HG02798 (cell line): ENCODE results near the gene PARP8.
"Not testable (repeated sequence)": the region's sequence is repeated elsewhere in the genome, so short reads cannot be mapped to it uniquely, and the experiment has no call there.

Experiments used
- ATAC-seq: cut with Tn5 transposase; IDR thresholded peaks from one replicate; pipeline ENCODE4 v1.9.1; 2021; ENCODE audit warnings: mild to moderate bottlenecking; ENCODE audit not compliant: unreplicated experiment, poor library complexity

The PARP8 gene

DNA sequence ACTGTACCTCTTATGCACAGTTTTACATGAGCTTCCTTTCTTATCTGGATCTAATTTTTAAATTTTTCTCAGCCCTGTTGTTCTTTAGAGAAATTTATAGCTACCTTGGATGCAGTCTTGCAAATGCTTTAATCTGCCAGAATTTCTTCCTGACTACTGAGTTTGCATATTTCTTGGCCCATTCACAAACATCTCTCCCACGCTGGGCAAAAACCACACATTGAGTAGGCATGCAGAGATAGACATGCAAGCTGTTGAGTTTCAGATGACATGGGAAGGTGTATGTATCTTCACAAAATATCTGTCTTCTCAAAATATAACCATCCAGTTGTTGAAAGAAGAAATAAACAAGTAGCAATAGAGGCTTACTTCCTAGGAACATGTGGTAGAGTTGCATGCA, 101.2 kb downstream of the PARP8 start:
- no peak for ATAC-seq

GRCh38 chr5:50768634-50769033, 102.2 kb downstream of the PARP8 start:
- ATAC-seq, result no peak

DNA sequence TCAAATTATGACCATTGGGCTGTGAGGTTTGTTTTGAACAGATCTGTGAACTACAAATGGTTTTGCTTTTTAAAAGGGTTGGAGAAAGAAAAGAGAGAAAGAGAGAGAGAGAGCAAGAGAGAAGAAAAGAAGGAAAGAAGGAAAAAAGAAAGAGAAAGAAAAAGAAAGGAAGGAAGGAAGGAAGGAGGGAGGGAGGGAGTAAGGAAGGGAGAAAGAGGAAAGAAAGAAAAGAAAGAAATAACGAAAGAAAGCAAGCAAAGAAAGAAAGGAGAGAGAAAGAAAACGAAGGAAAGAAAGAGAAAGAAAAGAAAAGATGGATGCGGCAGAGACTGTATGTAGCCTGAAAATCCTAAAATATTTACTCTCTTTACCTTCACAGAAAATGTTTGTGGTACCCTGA, 104.0 kb downstream of the PARP8 start:
- no peak for ATAC-seq

DNA sequence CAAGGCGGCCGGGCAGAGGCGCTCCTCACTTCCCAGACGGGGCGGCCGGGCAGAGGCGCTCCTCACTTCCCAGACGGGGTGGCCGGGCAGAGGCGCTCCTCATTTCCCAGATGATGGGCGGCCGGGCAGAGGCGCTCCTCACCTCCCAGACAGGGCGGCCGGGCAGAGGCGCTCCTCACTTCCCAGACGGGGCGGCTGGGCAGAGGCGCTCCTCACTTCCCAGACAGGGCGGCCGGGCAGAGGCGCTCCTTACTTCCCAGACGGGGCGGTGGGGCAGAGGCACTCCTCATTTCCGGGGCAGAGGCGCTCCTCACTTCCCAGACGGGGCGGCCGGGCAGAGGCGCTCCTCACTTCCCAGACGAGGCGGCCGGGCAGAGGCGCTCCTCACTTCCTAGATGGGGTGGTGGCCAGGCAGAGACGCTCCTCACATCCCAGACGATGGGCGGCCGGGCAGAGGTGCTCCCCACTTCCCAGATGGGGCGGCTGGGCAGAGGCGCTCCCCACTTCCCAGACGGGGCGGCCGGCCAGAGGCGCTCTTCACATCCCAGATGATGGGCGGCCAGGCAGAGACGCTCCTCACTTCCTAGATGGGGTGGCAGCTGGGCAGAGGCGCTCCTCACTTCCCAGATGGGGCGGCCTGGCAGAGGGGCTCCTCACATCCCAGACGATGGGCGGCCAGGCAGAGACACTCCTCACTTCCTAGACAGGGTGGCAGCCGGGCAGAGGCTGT, 108.2 kb downstream of the PARP8 start:
- not testable (repeated sequence) for ATAC-seq

GRCh38 chr5:50786073-50786472, 119.6 kb downstream of the PARP8 start:
- no peak for ATAC-seq

DNA sequence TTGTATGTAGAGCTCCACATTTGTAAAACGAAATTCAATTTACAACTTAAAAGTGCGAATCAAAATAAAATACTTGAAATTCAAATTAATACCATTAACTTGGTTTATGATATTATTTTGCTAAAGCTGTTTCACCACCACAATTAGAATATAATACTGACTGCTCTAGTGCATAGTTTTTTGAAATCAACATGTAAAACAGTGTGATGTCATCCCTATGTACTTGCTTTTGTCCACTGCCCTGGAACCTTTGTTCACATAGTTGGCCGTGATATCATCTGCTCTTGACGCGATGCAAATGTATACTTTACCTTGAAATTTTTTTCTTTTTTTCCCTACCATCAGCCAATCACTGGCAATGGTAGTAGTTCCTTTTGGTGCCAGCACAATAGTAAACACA, 125.4 kb downstream of the PARP8 start:
- ATAC-seq, result no peak

- ATAC-seq, result no peak
Observed at GRCh38 chr5:50792843-50793242, 126.4 kb downstream of the PARP8 start.

- no peak for ATAC-seq
Observed at GRCh38 chr5:50794812-50795211, 128.4 kb downstream of the PARP8 start.

DNA sequence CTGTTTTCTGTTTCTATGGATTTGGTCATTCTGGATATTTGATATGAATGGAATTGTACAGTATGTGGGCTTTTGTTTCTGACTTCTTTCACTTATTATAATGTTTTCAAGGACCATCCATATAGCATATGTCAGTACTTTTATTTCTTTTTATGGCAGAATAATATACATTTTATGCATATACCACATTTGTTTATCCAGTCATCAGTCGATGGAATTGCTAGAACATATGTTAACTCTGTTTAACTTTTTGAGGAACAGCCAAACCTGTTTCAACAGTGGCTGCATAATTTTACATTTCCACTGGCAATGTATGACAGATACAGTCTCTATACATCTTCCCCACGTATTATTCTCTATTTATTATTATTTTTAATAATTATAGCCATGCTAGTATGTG, 131.6 kb downstream of the PARP8 start:
- ATAC-seq, result no peak

DNA sequence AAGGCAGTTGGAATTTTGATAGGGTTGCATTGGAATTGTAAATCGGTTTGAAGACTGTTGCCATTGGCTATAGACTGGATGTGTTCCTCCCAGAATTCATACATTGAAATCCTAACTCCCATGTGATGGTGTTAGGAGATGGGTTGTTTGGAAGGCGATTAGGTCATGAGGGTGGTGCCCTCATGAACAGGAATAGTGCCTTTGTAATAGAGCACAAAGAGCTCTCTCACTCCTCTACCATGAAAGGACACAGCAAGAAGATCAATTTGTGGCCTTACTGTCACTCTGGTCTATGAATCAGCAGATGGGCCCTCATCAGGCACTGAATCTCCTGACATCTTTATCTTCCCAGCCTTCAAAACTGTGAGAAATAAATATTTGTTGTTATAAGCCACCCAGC, 133.2 kb downstream of the PARP8 start:
- ATAC-seq, result no peak

DNA sequence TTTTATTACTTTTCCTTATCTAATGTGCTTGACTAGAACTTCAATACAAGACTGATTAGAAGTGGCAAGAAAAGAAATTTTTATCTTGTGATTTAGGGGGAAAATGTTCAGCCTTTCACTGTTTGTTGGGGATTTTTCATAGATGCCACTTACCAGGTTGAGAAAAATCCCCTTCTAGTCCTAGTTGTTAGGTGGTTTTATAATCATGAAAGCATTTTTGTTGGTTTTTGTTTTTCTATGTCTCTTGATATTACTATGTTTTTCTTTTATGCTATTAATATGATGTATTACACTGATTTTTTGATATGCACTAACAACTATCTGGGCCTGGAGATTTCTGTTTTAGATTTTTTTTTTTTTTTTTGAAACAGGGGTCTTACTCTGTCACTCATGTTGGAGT, 134.0 kb downstream of the PARP8 start:
- ATAC-seq, result no peak

DNA sequence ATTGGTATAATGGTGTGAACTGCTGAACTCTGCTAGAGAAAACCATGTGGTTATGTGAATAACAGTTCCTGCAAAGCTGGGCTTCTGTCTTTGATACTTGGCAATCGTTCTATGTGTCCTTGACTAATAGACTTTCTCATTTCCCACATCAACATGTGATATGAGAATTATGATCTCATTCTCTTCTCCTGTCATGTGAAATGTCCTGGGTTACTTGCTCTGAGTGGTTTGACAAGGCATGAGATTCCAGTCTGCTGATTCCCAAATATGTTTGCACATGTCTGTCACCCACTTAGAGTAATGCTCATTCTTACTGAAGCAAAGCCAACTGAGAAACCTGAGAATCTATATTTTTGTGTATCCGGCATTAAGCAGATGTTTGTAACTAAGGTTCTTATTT, 141.2 kb downstream of the PARP8 start:
- no peak for ATAC-seq

DNA sequence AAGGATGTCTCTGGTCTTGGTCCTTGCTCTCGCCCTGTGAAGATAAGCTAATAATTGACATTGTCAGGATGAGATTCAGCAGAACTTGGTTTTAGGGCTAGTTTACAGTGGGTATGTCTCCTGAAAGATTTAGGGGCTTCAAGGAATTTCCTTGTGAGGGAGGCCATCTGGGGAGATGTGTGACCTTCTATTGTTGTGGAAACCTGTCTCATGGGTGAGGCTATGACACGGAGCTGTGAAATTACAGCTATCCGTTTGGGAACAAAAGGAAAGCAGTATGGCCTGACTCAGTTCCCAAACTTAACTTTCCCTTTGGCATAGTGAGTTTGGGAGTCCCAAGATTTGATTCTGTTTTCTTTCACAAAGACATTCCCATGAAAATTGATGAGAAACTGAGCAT, 142.0 kb downstream of the PARP8 start:
- no peak for ATAC-seq

- ATAC-seq, result not testable (repeated sequence)
Observed at GRCh38 chr5:50811746-50812145, 145.3 kb downstream of the PARP8 start.

DNA sequence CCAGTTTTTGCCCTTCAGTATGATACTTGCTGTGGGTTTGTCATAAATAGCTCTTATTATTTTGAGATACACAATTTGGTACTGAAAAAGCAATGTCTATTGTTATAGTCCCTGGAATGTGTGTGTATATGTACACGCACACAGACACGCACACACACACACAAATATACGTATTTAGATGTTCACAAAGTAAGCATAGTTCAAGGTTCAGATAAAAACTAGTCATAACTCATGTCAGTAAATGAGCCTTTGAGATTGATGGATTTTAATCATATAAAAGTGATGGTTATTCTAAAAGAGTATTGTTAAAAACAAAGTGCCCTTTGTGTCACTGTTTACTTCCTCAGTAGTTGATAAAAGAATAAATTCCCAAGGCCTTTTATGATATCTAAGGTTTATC, 147.3 kb downstream of the PARP8 start:
- ATAC-seq, result no peak

DNA sequence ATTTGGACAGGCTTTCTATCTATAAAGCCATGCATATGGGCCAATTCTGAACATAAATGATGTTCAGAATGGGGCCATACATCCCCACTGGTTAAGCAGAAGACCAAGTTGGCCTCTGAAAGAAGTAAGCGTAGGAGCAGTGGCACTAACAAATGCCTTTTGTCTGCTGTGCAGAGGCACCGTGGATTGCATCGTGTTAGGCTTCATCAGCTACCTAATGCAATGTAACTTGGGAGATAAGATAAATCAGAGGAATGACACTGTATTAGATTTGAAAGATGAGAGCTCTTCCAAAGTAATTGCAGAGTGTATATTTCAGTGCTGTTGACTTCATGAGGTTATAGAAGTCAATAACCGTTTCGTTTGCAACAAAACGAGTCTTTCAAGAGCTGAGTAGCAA, 148.1 kb downstream of the PARP8 start:
- no peak for ATAC-seq

DNA sequence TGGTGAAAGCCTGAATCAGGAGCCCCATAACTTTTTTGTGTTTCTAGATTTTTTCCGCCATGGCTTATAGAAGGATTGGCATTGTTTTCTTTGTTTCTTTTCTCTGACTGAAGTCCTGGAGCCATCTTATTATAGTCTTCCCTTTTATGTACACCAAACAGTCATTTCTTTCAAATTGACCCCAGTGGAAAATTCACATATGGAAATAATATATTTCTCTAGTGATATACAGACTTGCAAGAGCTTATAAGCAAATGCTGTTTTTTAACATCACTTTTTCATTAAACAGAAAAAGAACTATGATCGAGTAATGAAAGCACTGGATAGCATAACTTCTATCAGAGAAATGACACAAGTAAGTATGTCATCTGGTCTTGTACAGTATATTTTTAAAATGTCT, 155.6 kb downstream of the PARP8 start:
- ATAC-seq, result no peak

DNA sequence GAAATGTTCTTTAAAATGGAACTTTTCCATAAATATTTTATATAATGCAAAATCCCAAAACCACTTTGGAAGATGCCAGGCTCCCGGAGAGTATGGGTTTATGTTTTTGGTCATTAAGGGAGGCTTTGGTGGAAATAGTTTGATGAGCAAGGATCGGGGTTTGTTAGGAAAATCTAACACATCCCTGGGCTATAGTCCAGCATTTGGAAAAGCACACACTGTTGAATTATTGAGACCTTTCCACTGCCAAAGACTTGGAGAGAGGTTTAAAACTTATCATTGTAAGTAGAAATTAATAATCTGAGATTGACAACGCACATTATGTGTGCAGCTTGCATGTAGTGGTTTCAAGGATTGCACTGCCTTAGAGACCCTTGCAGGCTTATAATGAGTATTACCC, 156.3 kb downstream of the PARP8 start:
- no peak for ATAC-seq

GRCh38 chr5:50823568-50823967, 157.1 kb downstream of the PARP8 start:
- no peak for ATAC-seq

DNA sequence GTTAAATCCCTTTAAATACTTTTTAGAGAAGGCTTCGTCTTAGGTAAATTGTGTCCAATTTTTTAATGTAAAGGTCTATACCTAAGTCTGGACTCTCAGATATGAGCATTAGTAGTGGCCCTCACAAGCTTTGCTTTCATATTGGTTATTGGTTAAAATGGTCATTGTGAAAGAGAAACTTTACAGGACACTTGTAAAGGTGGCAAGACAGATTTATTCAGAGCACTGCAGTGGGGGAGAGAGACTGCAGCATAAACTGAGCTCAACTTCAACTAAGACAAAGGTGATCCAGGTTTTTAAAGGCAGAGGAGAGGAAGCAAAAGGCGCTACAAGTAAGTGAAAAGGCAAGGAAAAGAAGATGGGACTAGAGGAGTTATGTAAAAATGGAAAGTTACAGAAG, 157.7 kb downstream of the PARP8 start:
- ATAC-seq, result no peak

DNA sequence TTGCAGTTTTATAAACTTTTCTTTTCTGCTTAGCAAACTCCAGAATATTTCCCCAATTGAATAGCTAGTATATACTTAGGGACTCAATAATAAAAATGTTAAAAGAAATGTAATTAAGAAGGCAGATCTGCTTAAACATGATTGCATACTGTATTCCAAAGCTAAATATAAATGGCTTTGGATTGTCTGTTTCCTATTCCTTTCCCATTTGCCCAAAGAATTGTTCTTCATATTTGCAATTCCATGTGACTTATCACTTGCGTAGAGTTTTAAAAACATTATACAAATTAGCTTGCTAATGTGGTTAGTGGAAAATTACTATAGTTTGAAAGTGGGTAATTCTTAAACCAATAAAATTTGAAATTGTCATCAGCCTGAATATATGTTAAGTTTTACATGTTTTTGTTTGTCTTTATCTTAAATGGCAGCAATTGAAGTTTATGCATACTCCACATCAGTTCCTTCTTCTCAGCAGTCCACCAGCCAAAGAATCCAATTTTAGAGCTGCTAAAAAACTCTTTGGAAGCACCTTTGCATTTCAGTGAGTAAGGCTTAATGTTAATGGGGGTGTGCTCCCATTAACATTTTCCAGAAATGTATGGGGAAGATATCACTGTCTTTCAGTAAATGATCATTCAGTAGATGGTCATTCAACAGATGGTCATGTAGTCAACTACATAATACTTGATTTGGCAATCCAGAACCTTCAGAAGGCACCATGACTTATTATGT, 161.2 kb downstream of the PARP8 start:
- ATAC-seq, result no peak

DNA sequence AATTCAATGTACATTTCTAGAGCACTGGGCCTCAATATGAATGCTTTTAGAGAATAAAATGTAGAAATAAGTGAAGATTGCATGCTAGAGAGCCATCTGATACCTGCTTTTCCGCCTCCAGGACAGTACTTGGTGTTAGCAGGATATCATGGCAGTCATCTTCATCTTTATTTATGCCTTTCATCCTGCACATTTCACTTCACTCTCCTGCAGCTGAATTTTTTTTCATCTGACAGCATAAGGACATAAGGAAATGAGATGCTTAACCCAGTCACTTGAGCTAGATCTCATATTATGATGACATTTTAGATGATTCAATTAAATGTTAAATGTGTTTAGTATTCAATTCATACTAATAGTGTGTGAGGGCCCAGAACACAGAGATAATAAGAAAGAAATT, 162.6 kb downstream of the PARP8 start:
- ATAC-seq, result no peak
